GM19452 (cell line): ENCODE measurements around the gene C14orf180.

Experiments used
- ATAC-seq: cut with Tn5 transposase; IDR thresholded peaks from one replicate; pipeline ENCODE4 v1.9.1; 2021; ENCODE audit not compliant: unreplicated experiment

The C14orf180 gene

GRCh38 chr14:104592292-104592672 is 12.7 kb downstream of the C14orf180 start:
- ATAC-seq: no peak

GRCh38 chr14:104592785-104593184 is 13.2 kb downstream of the C14orf180 start:
- no peak for ATAC-seq

GRCh38 chr14:104593241-104593701 is 13.7 kb downstream of the C14orf180 start:
- ATAC-seq: no peak

- ATAC-seq: no peak
These were observed 14.2 kb downstream of the C14orf180 start for GRCh38 chr14:104593710-104594136.

GRCh38 chr14:104594310-104595046 is 14.9 kb downstream of the C14orf180 start:
- no peak for ATAC-seq

- ATAC-seq: no peak
These were observed 15.6 kb downstream of the C14orf180 start for GRCh38 chr14:104595116-104595675.

GRCh38 chr14:104595911-104596450 is 16.4 kb downstream of the C14orf180 start:
- no peak for ATAC-seq

- no peak for ATAC-seq
These were observed 16.9 kb downstream of the C14orf180 start for GRCh38 chr14:104596451-104596918.

- ATAC-seq: no peak
These were observed 17.4 kb downstream of the C14orf180 start for GRCh38 chr14:104596927-104597351.

- no peak for ATAC-seq
These were observed 18.0 kb downstream of the C14orf180 start for GRCh38 chr14:104597576-104597975.

- no peak for ATAC-seq
These were observed 18.7 kb downstream of the C14orf180 start for GRCh38 chr14:104598039-104598909.

GRCh38 chr14:104598910-104599273 is 19.3 kb downstream of the C14orf180 start:
- ATAC-seq: no peak

- no peak for ATAC-seq
These were observed 19.9 kb downstream of the C14orf180 start for GRCh38 chr14:104599446-104599845.

GRCh38 chr14:104600141-104600643 is 20.6 kb downstream of the C14orf180 start:
- no peak for ATAC-seq

GRCh38 chr14:104600805-104601204 is 21.2 kb downstream of the C14orf180 start:
- ATAC-seq: no peak

- ATAC-seq: no peak
These were observed 22.2 kb downstream of the C14orf180 start for GRCh38 chr14:104601786-104602185.

GRCh38 chr14:104602315-104602932 is 22.9 kb downstream of the C14orf180 start:
- no peak for ATAC-seq

- no peak for ATAC-seq
These were observed 23.4 kb downstream of the C14orf180 start for GRCh38 chr14:104602933-104603325.

- no peak for ATAC-seq
These were observed 24.3 kb downstream of the C14orf180 start for GRCh38 chr14:104603711-104604401.
